HG02884 (cell line): Measurements from ENCODE around the gene NDUFAF4.

Source experiments
- ATAC-seq: cut with Tn5 transposase; IDR thresholded peaks from one replicate; pipeline ENCODE4 v1.9.1; 2021; ENCODE audit warnings: mild to moderate bottlenecking, moderate library complexity; ENCODE audit not compliant: unreplicated experiment

NDUFAF4 gene

DNA sequence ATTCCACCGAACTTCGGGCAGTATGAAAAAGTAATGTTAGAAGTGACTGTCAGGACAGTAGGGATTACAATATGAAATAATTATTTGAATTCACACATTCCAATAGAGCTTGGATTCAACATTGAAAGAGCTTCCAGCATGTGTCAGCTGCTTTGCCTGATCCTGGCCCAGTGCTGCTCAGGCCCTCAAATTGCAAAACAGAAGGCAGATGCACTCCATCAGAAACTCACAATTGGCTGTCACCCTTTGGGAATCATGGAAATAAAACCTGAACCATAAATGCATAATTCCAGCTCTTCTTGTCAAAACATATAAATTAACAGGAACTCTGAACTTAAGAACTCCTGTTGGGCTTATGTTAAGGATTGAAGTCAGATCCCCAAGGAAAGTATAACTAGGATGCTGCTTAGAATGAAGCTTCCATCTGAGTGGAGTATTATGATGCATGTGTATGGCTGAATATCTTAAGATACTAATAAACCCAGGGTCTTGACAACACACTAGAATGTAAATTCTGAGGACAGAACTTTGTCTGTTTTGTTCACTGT, 1.8 kb upstream of the NDUFAF4 start:
- no peak for ATAC-seq

DNA sequence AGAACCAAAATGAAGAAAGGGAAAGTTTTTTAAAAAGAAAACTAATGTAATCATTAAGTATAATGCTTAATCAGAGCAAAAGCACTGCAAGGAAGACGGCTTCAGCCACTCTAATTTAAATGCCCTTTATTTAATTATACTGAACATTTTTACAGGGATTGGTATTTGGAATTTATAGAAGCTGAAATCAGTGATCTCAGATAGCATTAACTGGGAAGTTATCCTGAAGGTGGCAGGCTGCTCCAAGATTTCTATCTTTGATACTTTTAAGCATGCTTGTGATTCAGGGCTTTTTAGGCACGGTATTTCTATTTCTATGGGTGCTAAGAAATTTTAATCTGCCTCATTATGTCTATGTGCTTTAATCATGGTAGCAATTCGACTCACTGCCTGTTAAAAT, 1.3 kb upstream of the NDUFAF4 start:
- ATAC-seq, result no peak

DNA sequence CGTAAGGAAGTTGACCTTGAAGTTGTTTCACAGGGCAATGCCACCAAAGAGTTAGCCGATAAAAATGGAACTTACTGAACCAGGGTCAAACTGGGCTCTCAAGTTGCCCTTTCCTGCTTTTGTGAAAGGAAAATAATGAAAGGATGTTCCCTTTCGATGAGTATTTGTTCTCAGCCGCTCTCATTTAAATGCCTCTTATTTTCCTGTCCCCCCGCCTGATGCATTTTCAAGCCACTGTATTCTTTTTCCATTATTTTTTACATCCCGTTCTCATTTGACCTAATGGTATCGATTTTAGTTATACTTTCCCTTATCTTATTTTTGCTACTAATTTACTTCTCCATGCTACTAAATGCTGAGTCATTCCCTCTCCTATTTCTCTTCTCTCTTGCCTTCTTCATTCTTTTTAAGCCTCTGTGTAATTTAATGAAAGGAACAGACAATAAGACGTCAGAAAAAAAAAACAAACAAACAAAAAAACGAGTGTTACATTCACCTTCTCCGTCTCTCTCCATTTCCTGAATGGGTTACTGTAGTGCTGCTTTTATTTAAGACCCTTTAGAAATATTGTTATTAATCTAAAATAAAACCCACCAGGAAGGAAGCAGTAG, 655 bp upstream of the NDUFAF4 start:
- ATAC-seq, result no peak

DNA sequence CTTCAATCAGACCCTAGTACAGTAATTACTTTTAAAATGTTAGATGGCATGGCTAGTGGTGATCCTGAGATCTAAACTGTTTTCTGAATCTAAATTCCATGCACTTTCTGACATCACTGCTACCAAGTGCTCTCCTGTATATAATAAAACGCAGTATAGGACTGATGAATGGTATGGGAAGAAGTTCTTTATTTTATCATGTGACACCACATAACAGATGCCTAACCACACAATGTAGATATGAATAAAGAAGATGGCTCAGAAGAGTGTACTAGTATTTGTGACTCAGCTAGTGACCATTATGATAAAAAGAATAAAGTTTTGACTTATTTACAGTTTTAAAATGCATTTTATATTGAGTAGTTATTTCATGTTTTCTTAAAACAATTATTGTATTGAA, 8.5 kb downstream of the NDUFAF4 start:
- no peak for ATAC-seq

DNA sequence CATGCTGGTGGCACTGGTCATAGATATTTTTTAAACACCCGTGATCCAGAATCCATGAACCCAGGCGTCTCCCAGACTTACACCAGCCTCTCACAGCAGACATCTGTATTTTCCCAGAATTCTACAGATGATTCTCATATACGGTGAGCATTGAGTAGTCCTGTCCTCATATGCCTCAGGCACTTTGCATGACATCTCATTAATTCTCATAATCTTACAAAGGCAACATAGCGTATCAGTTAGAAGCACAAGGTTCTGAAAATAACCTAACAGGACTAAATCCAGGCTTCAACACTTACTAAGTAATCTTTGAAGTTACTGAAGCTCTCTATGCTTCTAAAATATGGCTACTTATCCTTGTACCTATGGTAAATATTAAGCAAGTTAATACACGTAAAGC, 8.9 kb downstream of the NDUFAF4 start:
- no peak for ATAC-seq

DNA sequence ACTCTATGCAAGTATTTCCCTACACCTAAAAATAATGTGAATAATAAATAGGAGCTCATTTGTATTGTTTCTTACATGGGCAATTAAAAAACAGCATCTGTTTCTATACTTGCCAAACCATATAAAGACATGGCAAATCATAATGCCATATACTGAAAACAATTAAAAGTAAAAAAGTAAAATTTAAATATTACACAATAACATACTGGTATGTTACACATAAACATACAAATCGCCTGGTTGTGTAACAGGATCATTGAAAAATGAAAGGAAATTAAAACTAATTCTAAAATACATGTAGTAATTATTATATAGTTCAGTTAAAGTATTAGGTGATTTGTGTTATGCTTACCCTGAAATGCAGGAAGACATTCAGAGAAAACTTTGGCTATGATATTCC, 11.2 kb downstream of the NDUFAF4 start:
- no peak for ATAC-seq

DNA sequence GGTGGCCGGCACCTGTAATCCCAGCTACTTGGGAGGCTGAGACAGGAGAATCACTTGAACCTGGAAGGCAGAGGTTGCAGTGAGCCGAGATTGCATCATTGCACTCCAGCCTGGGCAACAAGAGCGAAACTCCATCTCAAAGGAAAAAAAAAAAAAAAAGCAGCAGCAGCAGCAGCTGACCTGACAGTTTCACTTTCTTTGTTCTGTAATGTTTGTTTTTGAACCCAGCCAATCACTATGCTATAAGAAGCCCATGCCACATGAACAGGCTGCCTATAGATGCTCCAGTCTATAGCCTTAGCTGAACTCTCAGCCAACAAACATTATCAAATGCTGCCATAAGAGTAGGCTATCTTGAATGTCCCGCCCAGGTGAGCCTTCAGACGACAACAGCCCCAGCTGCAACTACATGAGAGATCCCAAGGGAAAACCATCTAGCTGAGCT, 12.5 kb downstream of the NDUFAF4 start:
- ATAC-seq, result peak; percentile 87

DNA sequence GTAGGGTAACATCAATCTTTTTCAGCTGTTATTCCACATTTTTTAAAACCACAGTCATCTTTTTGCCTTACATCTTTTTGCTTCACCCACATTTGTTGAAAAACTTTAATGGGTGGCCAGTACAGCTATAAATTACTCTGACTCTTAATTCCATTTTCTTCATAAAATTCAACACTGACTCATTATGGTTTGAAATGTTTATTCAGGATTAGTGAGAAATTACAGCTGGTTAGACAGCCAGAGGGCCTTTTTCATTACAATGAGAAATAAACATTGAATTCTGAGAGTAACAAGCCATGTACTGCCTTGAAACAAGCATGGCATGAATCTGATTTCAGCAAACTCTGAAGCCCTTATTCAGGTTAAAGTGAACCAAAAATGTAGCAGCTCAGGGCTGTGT, 19.5 kb downstream of the NDUFAF4 start:
- no peak for ATAC-seq

DNA sequence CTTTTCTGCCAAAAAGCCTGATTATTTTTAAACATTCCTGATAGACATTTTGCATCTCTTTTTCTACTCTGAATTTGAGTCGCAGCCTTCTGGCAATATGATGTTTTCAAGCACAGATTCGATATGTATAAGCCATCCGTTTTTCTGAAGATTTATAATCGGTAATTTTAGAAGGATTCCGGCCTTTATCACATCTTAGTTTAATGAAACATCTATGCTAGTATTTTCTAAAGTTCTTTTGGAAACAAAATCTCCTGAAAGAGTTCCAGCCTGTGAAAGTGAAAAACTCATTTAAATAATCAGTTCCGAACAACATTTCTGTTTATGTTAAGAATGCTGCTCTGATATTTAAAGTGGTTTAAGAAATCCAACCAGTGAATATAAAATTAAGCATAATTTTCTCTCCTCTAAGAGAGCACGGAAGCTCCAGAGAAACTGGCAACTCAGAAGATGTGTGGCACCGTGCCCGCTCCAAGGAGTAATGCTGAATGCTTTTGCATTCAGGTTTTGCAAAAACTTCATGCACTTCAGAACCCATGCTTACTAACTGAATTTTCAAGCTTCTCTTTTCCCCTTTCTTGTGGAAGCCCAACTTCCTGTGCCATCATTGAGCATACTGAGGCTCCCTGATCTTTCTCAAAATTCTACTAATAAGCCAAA, 20.7 kb downstream of the NDUFAF4 start:
- no peak for ATAC-seq

DNA sequence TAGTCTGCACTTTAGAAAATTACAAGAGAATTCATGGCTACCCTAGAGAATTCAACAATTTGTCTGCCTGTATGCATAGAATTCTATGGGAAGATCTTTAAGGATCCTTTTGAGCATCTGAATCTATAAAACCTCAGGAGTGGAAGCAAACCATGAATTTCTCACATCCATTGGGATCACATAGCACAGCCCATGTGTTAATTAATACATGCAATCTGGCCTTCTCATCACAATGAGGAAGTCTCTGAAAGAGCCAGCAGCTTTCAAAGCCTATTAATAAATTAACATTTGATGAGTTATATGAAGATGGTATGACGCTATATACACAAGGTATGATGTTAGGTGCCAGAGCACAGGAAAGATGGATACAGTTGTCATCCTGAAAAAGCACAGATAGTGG, 24.7 kb downstream of the NDUFAF4 start:
- no peak for ATAC-seq

DNA sequence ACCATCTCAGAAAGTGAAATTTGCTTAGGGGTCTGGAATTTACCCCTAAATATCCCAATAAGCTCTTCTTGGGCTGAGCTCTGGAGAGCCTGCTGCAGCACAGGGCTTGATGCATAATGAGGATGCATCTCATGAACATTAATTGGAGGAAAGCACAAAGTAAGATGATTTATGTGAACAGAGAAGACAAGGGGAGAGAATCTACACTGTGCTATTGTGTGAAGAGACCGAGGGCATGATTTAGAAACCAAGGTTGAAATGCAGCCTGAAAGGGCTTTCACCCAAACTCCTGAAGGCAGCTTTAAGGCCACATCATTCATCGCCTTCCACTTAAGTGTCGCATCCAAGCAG, 32.7 kb downstream of the NDUFAF4 start:
- ATAC-seq, result no peak

DNA sequence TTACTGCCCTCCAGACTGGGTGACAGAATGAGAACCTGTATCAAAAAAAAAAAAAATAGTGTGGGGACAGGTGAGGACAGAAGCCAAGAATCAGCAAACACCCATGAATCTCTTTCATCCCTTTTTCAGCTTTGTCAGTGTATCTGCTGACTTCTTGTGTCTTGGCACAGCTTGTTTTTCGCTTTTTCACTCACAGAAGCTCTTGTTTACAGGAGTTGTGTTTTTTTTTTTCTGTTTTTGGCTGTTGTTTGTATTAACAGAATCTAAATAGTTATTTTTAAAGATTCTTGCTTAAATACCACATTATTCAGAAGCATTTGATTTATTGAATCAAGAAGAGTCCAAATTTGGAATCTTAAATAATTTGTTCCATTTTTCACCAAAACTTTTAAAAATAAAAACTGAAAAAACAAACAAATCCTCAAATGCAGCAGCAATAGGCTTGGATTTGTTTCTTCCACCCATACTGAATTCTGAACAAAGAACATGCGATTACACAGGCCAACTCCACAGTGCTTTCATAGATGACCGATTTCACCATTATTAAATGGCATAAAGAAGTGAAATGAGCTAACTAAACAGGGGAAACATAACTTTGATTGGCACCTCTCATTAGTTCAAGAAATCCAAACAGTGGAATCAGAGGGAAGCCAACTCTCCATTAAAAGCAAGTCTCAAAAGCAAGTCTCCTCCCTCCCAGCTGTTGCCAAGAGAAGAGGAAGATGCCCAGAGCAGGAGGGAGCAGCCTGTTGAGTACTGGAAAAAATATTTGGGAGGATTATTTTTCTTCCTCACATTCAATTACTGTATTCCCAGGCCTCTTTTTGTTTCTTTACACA, 33.3 kb downstream of the NDUFAF4 start:
- no peak for ATAC-seq

DNA sequence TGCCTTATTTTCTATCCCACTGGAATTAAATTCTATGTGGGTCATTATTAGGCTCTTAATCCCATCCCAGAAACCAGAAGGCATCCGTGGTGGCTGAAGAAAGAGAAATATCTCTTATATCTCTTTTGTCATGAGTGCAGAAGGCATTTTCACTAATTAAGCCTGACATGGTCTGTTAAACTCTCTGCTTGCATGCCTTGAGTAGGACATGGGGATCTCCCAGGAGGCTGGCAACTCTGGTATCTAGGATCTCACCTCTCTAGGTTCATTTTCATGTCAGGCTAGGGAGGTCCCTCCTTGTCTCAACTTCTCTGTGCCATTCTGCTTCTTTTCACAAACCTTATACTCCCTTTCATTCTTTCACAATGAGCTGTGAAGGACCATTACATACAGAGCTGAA, 35.1 kb downstream of the NDUFAF4 start:
- no peak for ATAC-seq

DNA sequence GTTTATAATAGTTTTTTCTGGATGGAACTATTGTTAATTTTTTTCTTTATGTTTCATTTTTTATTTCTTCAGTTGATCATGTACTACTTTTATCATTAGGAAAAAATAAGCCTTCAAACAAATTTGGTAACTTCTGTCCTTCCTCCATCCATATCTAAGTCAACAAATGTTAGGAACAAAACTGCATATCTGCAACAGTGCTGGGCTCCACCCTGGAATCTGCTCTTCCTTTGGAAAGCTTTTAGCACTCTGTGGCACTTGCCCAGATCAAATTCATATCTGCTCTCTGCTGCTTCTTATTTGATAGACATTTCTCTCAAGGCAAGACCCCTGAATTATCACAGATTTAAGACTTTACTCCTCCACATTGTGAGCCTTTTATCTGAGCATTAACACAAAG, 36.1 kb downstream of the NDUFAF4 start:
- ATAC-seq, result no peak

DNA sequence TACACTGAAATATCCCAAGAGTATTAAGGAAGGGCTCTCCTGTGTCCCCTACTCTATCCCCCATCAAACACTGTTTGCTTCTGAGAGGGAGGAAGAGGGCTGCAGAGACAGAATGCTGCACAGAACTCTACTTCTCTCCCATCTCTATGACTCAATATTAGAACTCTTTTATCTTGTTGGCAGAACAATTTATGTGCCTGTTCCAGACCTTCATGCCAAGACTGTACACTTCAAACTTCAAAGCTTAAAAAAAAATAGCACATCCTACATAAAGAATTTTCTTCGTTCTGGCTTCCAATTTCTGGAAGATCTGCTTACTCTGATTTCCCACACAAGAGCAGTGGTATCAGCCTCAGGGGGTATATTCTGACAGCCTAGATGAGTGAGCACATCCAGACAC, 40.8 kb downstream of the NDUFAF4 start:
- ATAC-seq, result no peak

DNA sequence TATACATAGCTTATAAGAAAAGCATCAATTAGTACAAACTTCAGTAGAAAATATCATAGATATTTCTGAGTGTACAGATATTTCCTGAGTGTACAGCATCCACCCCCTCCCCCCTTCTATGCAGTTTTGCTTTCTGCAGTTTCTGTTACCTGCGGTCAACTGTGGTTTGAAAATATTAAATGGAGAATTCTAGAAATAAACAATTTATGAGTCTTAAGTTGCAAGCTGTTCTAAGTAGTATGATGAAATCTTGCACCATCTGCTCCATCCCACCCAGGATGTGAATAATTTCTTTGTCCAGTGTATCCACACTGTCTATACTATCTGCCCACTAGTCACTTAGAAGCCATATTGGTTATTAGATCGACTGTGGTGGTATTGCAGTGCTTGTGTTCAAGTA, 44.6 kb downstream of the NDUFAF4 start:
- ATAC-seq, result no peak

DNA sequence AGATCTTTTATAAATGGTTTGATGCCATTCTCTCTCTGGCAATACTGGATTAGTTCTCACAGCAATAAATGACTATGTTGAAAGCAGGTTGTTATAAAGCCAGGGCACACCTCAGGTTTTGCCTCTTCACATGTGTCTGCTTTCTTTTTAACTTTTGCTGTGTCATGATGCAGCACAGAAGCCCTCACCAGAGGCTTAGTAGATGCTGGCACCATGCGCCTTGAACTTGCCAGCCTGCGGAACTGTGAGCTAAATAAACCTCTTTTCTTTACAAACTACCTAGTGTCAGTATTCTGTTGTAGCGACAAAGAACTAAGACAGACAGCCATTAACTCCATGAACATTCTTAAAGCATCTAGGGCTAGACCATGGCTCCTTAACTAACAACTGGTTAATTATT, 45.1 kb downstream of the NDUFAF4 start:
- no peak for ATAC-seq

DNA sequence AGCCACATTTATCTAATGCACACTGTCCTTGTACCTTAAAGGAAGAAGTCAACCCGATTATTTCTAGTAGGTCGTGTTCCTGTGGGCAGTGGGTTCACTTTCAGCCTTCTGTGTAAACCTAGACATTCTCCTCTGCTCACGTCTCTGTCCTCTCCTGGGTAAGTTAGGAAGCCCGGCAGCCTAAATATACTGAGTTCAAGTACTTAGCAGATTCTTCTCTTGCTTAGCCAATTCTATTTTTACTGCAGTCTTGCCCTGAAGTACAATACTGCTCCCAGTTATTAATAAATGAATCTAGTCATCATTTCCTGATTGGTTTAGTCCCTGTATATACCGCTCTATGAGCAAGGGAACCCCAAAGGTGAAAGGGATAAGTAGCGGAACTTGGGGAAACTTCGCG, 45.8 kb downstream of the NDUFAF4 start:
- ATAC-seq, result no peak

DNA sequence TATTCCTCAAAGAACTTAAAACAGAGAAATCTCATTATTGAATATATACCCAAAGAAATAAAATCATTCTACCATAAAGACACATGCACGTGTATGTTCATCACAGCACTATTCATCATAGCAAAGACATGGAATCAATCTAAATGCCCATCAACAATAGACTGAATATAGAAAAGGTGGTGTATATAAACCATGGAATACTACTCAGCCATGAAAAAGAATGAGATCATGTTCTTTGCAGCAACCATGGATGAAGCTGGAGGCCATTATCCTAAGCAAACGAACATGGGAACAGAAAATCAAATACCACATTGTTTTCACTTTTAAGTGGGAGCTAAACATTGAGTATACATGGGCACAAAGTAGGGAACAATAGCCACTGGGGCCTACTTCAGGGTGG, 48.1 kb downstream of the NDUFAF4 start:
- ATAC-seq, result no peak

DNA sequence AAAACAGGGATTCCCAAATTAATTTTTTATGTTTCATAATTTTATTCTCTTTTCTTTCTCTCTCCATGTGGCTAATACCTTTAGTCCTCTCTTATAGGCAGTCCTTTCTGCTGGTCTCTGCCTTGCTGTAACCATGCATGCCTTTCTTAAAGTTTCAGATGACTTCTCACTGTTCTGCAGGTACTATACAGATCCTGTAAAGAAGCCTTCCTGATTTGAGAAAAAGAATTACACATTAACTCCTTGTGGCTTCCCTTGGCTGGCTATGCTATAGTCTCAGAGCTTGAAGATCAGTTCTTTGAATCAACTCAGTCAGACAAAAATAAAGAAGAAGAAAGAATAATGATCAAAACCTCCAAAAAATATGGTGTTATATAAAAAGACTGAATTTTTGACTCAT, 53.2 kb downstream of the NDUFAF4 start:
- ATAC-seq, result no peak

DNA sequence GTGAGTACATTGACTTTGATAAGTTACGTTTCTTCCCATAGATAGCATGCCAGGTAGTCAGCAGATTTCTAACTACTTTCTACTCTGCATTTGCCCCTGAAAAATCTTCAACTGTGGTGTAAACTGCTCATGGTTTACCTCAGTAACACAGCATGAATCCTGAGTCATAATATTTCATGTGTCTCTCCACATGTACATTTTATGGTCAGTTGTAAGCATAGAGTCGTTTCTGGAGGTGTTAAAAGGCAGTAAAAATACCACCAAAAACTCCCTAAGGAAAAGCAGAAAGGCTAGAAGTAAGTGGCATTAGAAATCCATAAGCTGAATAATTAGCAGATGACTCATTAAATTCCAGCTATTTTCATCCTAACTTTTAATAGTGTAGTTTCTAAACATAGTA, 56.3 kb downstream of the NDUFAF4 start:
- no peak for ATAC-seq
